HCT116 (cell line): ENCODE results near the gene GRIN1.

Source experiments
- ATF3 ChIP-seq: IDR thresholded peaks from 2 replicates; pipeline ENCODE4 v1.6.1; 2012
- CBX3 ChIP-seq: IDR thresholded peaks from 2 replicates; pipeline ENCODE4 v1.6.1; 2012; ENCODE audit warnings: low read depth
- CTCF ChIP-seq, 3 experiments: fragments of 200-600 bp in 1 of 3; sonication (generic) in 1 of 3; IDR thresholded peaks in 2 of 3; conservative IDR thresholded peaks in 1 of 3; 2 replicates each; pipeline ENCODE4 v1.5.1; 2012 to 2017; ENCODE audit warnings: low read depth in 2 of 3, low read length in 2 of 3, antibody characterized with exemption in 1 of 3, borderline replicate concordance in 1 of 3, control low read depth in 1 of 3, mild to moderate bottlenecking in 1 of 3, mixed read lengths in 1 of 3, mixed run types in 1 of 3, moderate library complexity in 1 of 3; ENCODE audit not compliant: insufficient read depth in 1 of 3
- ELF1 ChIP-seq: IDR thresholded peaks from 2 replicates; pipeline ENCODE4 v1.6.1; 2012; ENCODE audit warnings: low read depth, borderline replicate concordance
- EZH2 ChIP-seq: fragments of 200-600 bp; sonication (generic); IDR thresholded peaks from 2 replicates; pipeline ENCODE4 v1.6.1; 2017; ENCODE audit warnings: antibody characterized with exemption, mixed run types
- EZH2phosphoT487 ChIP-seq: fragments of 200-600 bp; IDR thresholded peaks from 2 replicates; pipeline ENCODE4 v1.6.1; 2018; ENCODE audit warnings: antibody characterized with exemption, borderline replicate concordance
- FOSL1 ChIP-seq: IDR thresholded peaks from 2 replicates; pipeline ENCODE4 v1.6.1; 2012; ENCODE audit warnings: low read depth
- JUND ChIP-seq: IDR thresholded peaks from 2 replicates; pipeline ENCODE4 v1.6.1; 2012
- POLR2A ChIP-seq: IDR thresholded peaks from 2 replicates; pipeline ENCODE4 v1.7.0; 2011; ENCODE audit warnings: borderline replicate concordance; ENCODE audit not compliant: insufficient read depth, insufficient read length; ENCODE audit errors: extremely low read depth
- POLR2AphosphoS5 ChIP-seq: IDR thresholded peaks from 2 replicates; pipeline ENCODE4 v1.6.1; 2011; ENCODE audit warnings: mild to moderate bottlenecking, low read depth, low read length, moderate library complexity
- SIN3A ChIP-seq: IDR thresholded peaks from 2 replicates; pipeline ENCODE4 v1.6.1; 2012; ENCODE audit warnings: low read depth
- TCF7L2 ChIP-seq: IDR thresholded peaks from 2 replicates; pipeline ENCODE4 v1.7.0; 2011; ENCODE audit warnings: borderline replicate concordance, inconsistent platforms; ENCODE audit not compliant: insufficient read depth, insufficient read length; ENCODE audit errors: extremely low read depth
- YY1 ChIP-seq: IDR thresholded peaks from 2 replicates; pipeline ENCODE4 v1.6.1; 2011; ENCODE audit warnings: low read length, low read depth, moderate library complexity, mild to moderate bottlenecking; ENCODE audit not compliant: insufficient replicate concordance; ENCODE audit errors: extremely low read depth
- TF ChIP-seq, protein P1 (sequence below): IDR thresholded peaks from 2 replicates; pipeline ENCODE4 v1.6.1; 2011; ENCODE audit warnings: mild to moderate bottlenecking, low read length, moderate library complexity; ENCODE audit not compliant: insufficient replicate concordance; ENCODE audit errors: extremely low read depth

GRCh38 chr9:137176302-137177182 lies 37.6 kb downstream of the GRIN1 start:
- TF ChIP-seq TCF7L2 (no peak), CTCF (IDR thresholded peaks at IDR 0.05 in 2 of 3, conservative IDR thresholded peaks at IDR 0.05 in 1 of 3; ENCODE audit: borderline replicate concordance in 1 of 3, insufficient read depth in 1 of 3, low read depth in 2 of 3, low read length in 2 of 3) (peak in 2 of 3 experiments; percentile 36 to 37; a peak in 3 of 6 replicates), POLR2A (no peak), EZH2 (no peak), POLR2AphosphoS5 (no peak), YY1 (no peak), CBX3 (no peak), FOSL1 (no peak), ATF3 (no peak), SIN3A (no peak), ELF1 (no peak), EZH2phosphoT487 (no peak), JUND (no peak)
- TF ChIP-seq, protein P1, sequence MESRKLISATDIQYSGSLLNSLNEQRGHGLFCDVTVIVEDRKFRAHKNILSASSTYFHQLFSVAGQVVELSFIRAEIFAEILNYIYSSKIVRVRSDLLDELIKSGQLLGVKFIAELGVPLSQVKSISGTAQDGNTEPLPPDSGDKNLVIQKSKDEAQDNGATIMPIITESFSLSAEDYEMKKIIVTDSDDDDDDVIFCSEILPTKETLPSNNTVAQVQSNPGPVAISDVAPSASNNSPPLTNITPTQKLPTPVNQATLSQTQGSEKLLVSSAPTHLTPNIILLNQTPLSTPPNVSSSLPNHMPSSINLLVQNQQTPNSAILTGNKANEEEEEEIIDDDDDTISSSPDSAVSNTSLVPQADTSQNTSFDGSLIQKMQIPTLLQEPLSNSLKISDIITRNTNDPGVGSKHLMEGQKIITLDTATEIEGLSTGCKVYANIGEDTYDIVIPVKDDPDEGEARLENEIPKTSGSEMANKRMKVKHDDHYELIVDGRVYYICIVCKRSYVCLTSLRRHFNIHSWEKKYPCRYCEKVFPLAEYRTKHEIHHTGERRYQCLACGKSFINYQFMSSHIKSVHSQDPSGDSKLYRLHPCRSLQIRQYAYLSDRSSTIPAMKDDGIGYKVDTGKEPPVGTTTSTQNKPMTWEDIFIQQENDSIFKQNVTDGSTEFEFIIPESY, result no peak
